Measurements from ENCODE around the gene APLP2. TPM values are rescaled to one million over a fixed set of nuclear protein-coding genes. Genes with fewer than 3 reads are reported as not detected.
A peak's percentile ranks its signal among the peaks of the same experiment; 100 is the strongest.

Gene APLP2
- total and polyA plus RNA-seq, 4 experiments from 2014 or later = 33.0 to 65.3 (median 50.3) TPM

DNA sequence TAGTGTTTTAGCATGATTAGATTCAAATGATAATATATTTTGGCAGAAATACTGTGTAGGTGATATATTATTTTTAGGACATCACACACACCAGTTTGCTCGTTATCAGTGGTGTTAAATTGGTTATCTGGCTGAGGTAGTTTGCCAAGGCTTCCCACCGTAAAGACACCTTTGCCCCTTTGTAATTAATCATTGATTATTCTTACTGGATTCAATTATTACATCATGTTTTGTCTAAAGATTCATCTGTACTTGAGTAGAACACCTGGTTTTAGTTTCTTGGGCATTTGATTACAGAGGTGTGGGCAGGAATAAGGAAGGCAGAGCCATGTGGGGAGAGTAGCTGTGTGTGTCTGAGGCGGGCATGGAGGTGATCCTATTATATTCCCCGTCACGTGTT lies 50.4 kb downstream of the APLP2 start:
- intact Hi-C loops (cut with micrococcal nuclease) = no loop called here
- Mint-ChIP-seq H3K4me3 (no peak overlapping the region), H3K27ac (no peak overlapping the region), H3K9me3 (peaks cover 0 to 1% (median 0%) of the 10 kb centered on the region in 8 donors), H3K27me3 (no peaks in the 10 kb centered on the region), H3K36me3 (peaks cover 24 to 28% of the 10 kb centered on the region in 2 donors), H3K4me1 (peaks cover 31 to 45% (median 39%) of the 10 kb centered on the region in 4 donors)
- H3K27me3 ChIP-seq (ENCODE audit: insufficient read depth, low read length) = no peaks in the 10 kb centered on the region
- no peak for DNase-seq
- CTCF ChIA-PET (ENCODE audit: partially characterized antibody) = interaction anchor here (2.6 to 2.7 kb wide), 2 partner anchors 12 to 197 kb away, joined by 10 to 17 read pairs; no protein-coding TSS in a partner anchor
- H3K27ac ChIP-seq (ENCODE audit: low read depth, low read length) = no peak overlapping the region
- no peaks in the 10 kb centered on the region for H3K9me3 ChIP-seq (ENCODE audit: control insufficient read depth in 1 of 2, low read length in 2 of 2)
- H3K4me1 ChIP-seq (ENCODE audit: insufficient read depth, low read length) = peaks cover 40% of the 10 kb centered on the region
- H3K4me3 ChIP-seq (ENCODE audit: low read length in 2 of 2) = no peak overlapping the region
- POLR2A ChIA-PET (ENCODE audit: partially characterized antibody) = interaction anchor here (1.5 to 2.2 kb wide), 2 partner anchors 12 to 118 kb away, joined by 6 to 7 read pairs; partner anchors contain the start of gene PRDM10
- H3K36me3 ChIP-seq (ENCODE audit: insufficient read depth, low read length) = no peaks in the 10 kb centered on the region

DNA sequence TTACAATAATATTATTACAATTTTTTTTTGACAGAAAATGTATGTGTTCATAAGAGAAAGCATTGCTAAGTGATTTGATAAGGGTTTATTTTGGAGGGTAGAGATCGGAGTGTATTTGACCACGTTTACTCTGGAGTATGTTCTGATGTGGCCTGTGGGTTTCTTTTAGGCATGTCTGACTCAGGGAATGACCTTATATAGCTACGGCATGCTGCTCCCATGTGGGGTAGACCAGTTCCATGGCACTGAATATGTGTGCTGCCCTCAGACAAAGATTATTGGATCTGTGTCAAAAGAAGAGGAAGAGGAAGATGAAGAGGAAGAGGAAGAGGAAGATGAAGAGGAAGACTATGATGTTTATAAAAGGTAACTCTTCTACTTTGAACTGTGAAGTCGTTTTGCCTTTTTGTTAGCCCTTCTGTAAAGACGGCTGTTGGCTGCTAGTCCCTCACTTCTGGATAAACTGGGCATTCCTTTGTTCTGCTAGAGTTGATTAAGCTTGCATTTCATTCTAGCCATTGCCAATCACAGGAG lies 51.8 kb downstream of the APLP2 start:
- peak in 1 of 5 donors; percentile 15 for DNase-seq
- H3K9me3 ChIP-seq (ENCODE audit: control insufficient read depth in 1 of 2, low read length in 2 of 2) = no peaks in the 10 kb centered on the region
- H3K27ac ChIP-seq (ENCODE audit: low read depth, low read length) = no peak overlapping the region
- peaks cover 0 to 1% (median 0%) of the 10 kb centered on the region in 8 donors for H3K9me3 Mint-ChIP-seq
- no peaks in the 10 kb centered on the region for H3K36me3 ChIP-seq (ENCODE audit: insufficient read depth, low read length)
- intact Hi-C loops (cut with micrococcal nuclease) = no loop called here
- peaks cover 28% of the 10 kb centered on the region in 2 donors for H3K36me3 Mint-ChIP-seq
- H3K4me3 ChIP-seq (ENCODE audit: low read length in 2 of 2) = no peak overlapping the region
- peaks cover 31 to 45% (median 39%) of the 10 kb centered on the region in 4 donors for H3K4me1 Mint-ChIP-seq
- POLR2A ChIA-PET (ENCODE audit: partially characterized antibody) = interaction anchor here (1.7 kb wide), 1 partner anchor 118 kb away, joined by 7 read pairs; the partner anchor contains the start of gene PRDM10
- CTCF ChIA-PET (ENCODE audit: partially characterized antibody) = interaction anchor here (0.7 to 3.1 kb wide), 5 partner anchors 10 to 337 kb away, joined by 3 to 26 read pairs (median 3); no protein-coding TSS in a partner anchor
- peak overlapping the region in 3 of 8 donors; percentile 6 to 72 (median 42) for H3K4me3 Mint-ChIP-seq
- peaks cover 40% of the 10 kb centered on the region for H3K4me1 ChIP-seq (ENCODE audit: insufficient read depth, low read length)
- H3K27me3 ChIP-seq (ENCODE audit: insufficient read depth, low read length) = no peaks in the 10 kb centered on the region
- H3K27ac Mint-ChIP-seq = peak overlapping the region in 3 of 7 donors; percentile 17 to 51 (median 42)
- H3K27me3 Mint-ChIP-seq = no peaks in the 10 kb centered on the region

DNA sequence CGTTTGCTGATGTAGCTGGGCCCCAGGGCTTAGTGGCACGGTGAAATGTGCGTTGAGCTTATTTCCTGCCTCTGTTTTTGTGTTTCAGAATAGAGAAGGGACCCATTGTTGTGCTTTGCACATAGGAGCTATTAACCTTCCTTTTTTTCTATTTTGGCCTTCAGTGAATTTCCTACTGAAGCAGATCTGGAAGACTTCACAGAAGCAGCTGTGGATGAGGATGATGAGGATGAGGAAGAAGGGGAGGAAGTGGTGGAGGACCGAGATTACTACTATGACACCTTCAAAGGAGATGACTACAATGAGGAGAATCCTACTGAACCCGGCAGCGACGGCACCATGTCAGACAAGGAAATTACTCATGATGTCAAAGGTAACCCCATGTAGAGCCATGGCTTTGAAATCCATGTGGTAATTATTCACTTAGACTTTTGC lies 52.5 kb downstream of the APLP2 start:
- H3K27me3 Mint-ChIP-seq = no peaks in the 10 kb centered on the region
- CTCF ChIA-PET (ENCODE audit: partially characterized antibody) = interaction anchor here (0.7 to 3.1 kb wide), 5 partner anchors 9 to 337 kb away, joined by 3 to 26 read pairs (median 3); no protein-coding TSS in a partner anchor
- DNase-seq = no peak
- peak overlapping the region in 2 of 7 donors; percentile 8 to 36 for H3K27ac Mint-ChIP-seq
- H3K4me3 ChIP-seq (ENCODE audit: low read length in 2 of 2) = no peak overlapping the region
- POLR2A ChIA-PET (ENCODE audit: partially characterized antibody) = interaction anchor here (1.7 kb wide), 1 partner anchor 119 kb away, joined by 7 read pairs; the partner anchor contains the start of gene PRDM10
- H3K27me3 ChIP-seq (ENCODE audit: insufficient read depth, low read length) = no peaks in the 10 kb centered on the region
- peaks cover 40% of the 10 kb centered on the region for H3K4me1 ChIP-seq (ENCODE audit: insufficient read depth, low read length)
- H3K36me3 Mint-ChIP-seq = peaks cover 28 to 30% of the 10 kb centered on the region in 2 donors
- H3K9me3 Mint-ChIP-seq = peaks cover 0 to 1% (median 0%) of the 10 kb centered on the region in 8 donors
- H3K4me1 Mint-ChIP-seq = peaks cover 31 to 45% (median 39%) of the 10 kb centered on the region in 4 donors
- H3K36me3 ChIP-seq (ENCODE audit: insufficient read depth, low read length) = no peaks in the 10 kb centered on the region
- intact Hi-C loops (cut with micrococcal nuclease) = no loop called here
- no peak overlapping the region for H3K27ac ChIP-seq (ENCODE audit: low read depth, low read length)
- peak overlapping the region in 5 of 8 donors; percentile 3 to 34 (median 6) for H3K4me3 Mint-ChIP-seq
- H3K9me3 ChIP-seq (ENCODE audit: control insufficient read depth in 1 of 2, low read length in 2 of 2) = no peaks in the 10 kb centered on the region

DNA sequence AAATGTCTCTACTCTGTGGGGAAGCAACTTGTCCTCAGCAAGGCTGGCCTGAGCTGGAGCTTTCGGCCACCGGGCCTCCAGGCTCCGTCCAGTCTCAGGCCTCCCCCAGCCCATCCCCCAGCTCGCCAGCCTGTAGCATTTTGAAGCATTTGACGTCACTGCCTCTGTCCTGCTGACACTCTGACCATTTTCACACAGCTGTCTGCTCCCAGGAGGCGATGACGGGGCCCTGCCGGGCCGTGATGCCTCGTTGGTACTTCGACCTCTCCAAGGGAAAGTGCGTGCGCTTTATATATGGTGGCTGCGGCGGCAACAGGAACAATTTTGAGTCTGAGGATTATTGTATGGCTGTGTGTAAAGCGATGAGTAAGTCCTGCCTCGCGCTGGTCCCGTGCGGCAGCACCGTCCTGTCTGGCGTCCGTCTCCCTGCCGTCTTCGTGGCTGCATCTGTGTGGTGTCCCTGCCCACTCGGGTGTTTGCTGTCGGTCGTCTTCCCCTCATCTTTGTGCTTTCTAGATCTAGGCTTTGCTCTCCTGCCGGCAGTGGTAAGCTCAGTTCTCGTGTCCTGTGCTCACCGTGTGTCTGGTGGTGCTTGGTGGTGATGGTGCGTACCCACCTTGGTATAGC lies 53.8 kb downstream of the APLP2 start:
- peaks cover 28 to 37% of the 10 kb centered on the region in 2 donors for H3K36me3 Mint-ChIP-seq
- intact Hi-C loops (cut with micrococcal nuclease) = no loop called here
- no peak overlapping the region for H3K27ac Mint-ChIP-seq
- Histone ChIP-seq H3K4me1 (ENCODE audit: insufficient read depth, low read length) (peaks cover 30% of the 10 kb centered on the region), H3K9me3 (ENCODE audit: control insufficient read depth in 1 of 2, low read length in 2 of 2) (no peaks in the 10 kb centered on the region), H3K27ac (ENCODE audit: low read depth, low read length) (no peak overlapping the region), H3K27me3 (ENCODE audit: insufficient read depth, low read length) (no peaks in the 10 kb centered on the region), H3K36me3 (ENCODE audit: insufficient read depth, low read length) (peaks cover 3% of the 10 kb centered on the region), H3K4me3 (ENCODE audit: low read length in 2 of 2) (no peak overlapping the region)
- H3K9me3 Mint-ChIP-seq = peaks cover 0 to 1% (median 0%) of the 10 kb centered on the region in 8 donors
- peaks cover 28 to 39% (median 34%) of the 10 kb centered on the region in 4 donors for H3K4me1 Mint-ChIP-seq
- DNase-seq = no peak
- no peaks in the 10 kb centered on the region for H3K27me3 Mint-ChIP-seq
- ChIA-PET CTCF (ENCODE audit: partially characterized antibody) (interaction anchor here (1.5 to 3.1 kb wide), 2 partner anchors 8 to 9 kb away, joined by 7 to 26 read pairs; no protein-coding TSS in a partner anchor), POLR2A (ENCODE audit: partially characterized antibody) (no interaction called here)
- no peak overlapping the region for H3K4me3 Mint-ChIP-seq

DNA sequence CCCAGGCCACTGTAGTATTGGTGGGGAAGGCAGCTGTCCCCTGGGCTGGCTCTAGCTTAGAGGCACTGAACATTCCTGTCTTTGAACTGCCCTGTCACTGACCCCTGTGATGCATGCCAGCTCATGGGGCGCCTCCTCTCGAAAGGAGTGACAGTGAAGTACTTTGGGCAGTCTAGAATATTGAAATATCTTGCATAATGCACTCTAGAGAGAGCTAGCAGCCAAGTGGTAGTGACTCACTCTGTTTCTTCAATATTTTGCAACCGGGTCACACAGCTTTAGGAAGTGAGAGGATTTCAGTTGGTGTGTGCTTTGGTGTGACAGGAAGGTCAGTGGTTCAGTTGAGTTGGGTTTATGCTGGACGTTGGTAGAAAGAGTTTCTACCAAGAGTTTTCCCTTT lies 54.4 kb downstream of the APLP2 start:
- CTCF ChIA-PET (ENCODE audit: partially characterized antibody) = interaction anchor here (0.8 to 1.5 kb wide), 2 partner anchors 8 to 121 kb away, joined by 3 to 7 read pairs; partner anchors contain the start of gene PRDM10
- peaks cover 0 to 1% (median 0%) of the 10 kb centered on the region in 8 donors for H3K9me3 Mint-ChIP-seq
- H3K27me3 ChIP-seq (ENCODE audit: insufficient read depth, low read length) = no peaks in the 10 kb centered on the region
- no peak overlapping the region for H3K4me3 Mint-ChIP-seq
- H3K27ac Mint-ChIP-seq = no peak overlapping the region
- no peak for DNase-seq
- POLR2A ChIA-PET (ENCODE audit: partially characterized antibody) = no interaction called here
- peaks cover 8% of the 10 kb centered on the region for H3K36me3 ChIP-seq (ENCODE audit: insufficient read depth, low read length)
- H3K36me3 Mint-ChIP-seq = peaks cover 28 to 41% of the 10 kb centered on the region in 2 donors
- peaks cover 22 to 33% (median 28%) of the 10 kb centered on the region in 4 donors for H3K4me1 Mint-ChIP-seq
- intact Hi-C loops (cut with micrococcal nuclease) = no loop called here
- no peak overlapping the region for H3K4me3 ChIP-seq (ENCODE audit: low read length in 2 of 2)
- H3K9me3 ChIP-seq (ENCODE audit: control insufficient read depth in 1 of 2, low read length in 2 of 2) = no peaks in the 10 kb centered on the region
- H3K27ac ChIP-seq (ENCODE audit: low read depth, low read length) = no peak overlapping the region
- H3K4me1 ChIP-seq (ENCODE audit: insufficient read depth, low read length) = peaks cover 25% of the 10 kb centered on the region
- H3K27me3 Mint-ChIP-seq = no peaks in the 10 kb centered on the region

DNA sequence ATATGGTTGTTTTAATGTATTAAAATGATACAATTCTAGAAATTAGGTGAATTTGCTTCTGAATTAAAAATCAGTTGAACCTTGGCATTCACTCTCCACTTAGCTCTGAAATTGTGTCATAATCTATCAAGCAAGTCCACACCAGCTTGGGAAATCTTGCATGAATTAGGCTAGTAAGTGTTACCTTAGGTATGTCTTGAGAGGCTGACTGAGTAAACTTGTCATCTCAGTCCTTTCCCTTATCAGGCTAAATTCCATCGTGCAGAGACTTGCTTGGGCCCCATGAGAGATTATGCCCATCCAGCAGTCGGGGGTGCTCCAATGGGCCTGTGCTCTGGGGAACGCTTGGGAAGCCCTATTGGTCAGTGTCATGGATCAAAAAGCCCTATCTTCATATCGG lies 55.9 kb downstream of the APLP2 start:
- Mint-ChIP-seq H3K9me3 (no peaks in the 10 kb centered on the region), H3K36me3 (peaks cover 31 to 52% of the 10 kb centered on the region in 2 donors), H3K27me3 (no peaks in the 10 kb centered on the region), H3K4me3 (no peak overlapping the region), H3K4me1 (peaks cover 12 to 19% (median 17%) of the 10 kb centered on the region in 4 donors), H3K27ac (no peak overlapping the region)
- ChIA-PET POLR2A (ENCODE audit: partially characterized antibody) (no interaction called here), CTCF (ENCODE audit: partially characterized antibody) (interaction anchor here (2.0 kb wide), 1 partner anchor 347 kb away, joined by 4 read pairs; no protein-coding TSS in a partner anchor)
- Histone ChIP-seq H3K27ac (ENCODE audit: low read depth, low read length) (no peak overlapping the region), H3K4me3 (ENCODE audit: low read length in 2 of 2) (no peak overlapping the region), H3K27me3 (ENCODE audit: insufficient read depth, low read length) (no peaks in the 10 kb centered on the region), H3K9me3 (ENCODE audit: control insufficient read depth in 1 of 2, low read length in 2 of 2) (no peaks in the 10 kb centered on the region), H3K36me3 (ENCODE audit: insufficient read depth, low read length) (peaks cover 12% of the 10 kb centered on the region), H3K4me1 (ENCODE audit: insufficient read depth, low read length) (peaks cover 17% of the 10 kb centered on the region)
- intact Hi-C loops (cut with micrococcal nuclease) = no loop called here
- no peak for DNase-seq

DNA sequence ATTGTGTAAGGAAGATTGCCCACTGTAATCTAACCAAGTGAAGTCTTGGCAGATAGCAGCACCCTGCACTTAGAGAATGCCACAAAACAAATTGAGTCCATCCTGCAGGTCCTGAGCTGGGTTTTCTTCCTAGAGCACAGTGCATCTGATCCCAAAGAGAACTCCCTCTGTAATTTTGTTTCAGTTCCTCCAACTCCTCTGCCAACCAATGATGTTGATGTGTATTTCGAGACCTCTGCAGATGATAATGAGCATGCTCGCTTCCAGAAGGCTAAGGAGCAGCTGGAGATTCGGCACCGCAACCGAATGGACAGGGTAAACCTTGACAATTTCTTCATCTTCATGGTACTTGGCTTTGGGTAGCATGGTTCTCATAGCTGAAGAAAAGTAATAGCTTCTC lies 56.8 kb downstream of the APLP2 start:
- no peaks in the 10 kb centered on the region for H3K9me3 Mint-ChIP-seq
- H3K4me3 Mint-ChIP-seq = no peak overlapping the region
- peaks cover 7 to 10% (median 10%) of the 10 kb centered on the region in 4 donors for H3K4me1 Mint-ChIP-seq
- no peak overlapping the region for H3K27ac Mint-ChIP-seq
- Histone ChIP-seq H3K9me3 (ENCODE audit: control insufficient read depth in 1 of 2, low read length in 2 of 2) (no peaks in the 10 kb centered on the region), H3K27ac (ENCODE audit: low read depth, low read length) (no peak overlapping the region), H3K4me3 (ENCODE audit: low read length in 2 of 2) (no peak overlapping the region), H3K4me1 (ENCODE audit: insufficient read depth, low read length) (peaks cover 11% of the 10 kb centered on the region), H3K27me3 (ENCODE audit: insufficient read depth, low read length) (no peaks in the 10 kb centered on the region), H3K36me3 (ENCODE audit: insufficient read depth, low read length) (peaks cover 12% of the 10 kb centered on the region)
- POLR2A ChIA-PET (ENCODE audit: partially characterized antibody) = interaction anchor here (2.2 kb wide), 1 partner anchor 123 kb away, joined by 7 read pairs; the partner anchor contains the start of gene PRDM10
- no peak for DNase-seq
- peaks cover 34 to 59% of the 10 kb centered on the region in 2 donors for H3K36me3 Mint-ChIP-seq
- CTCF ChIA-PET (ENCODE audit: partially characterized antibody) = interaction anchor here (1.0 to 8.1 kb wide), 8 partner anchors 10 to 360 kb away, joined by 3 to 120 read pairs (median 4); no protein-coding TSS in a partner anchor
- H3K27me3 Mint-ChIP-seq = no peaks in the 10 kb centered on the region
- intact Hi-C loops (cut with micrococcal nuclease) = no loop called here
